Natural killer cell (primary cell): ENCODE measurements around the gene THRB. TPM values are rescaled to one million over a fixed set of nuclear protein-coding genes. Genes with fewer than 3 reads are reported as not detected.
A peak's percentile ranks its signal among the peaks of the same experiment; 100 is the strongest.

Experiments used
- ATAC-seq, 3 donors: fragments of 150-1000 bp in 2 of 3; fragments of 200-7000 bp in 1 of 3; cut with Tn5 transposase; 1 replicate in 1 of 3; 2 replicates in 2 of 3; pipeline ENCODE4 v1.10.0; 2021; ENCODE audit warnings: mild to moderate bottlenecking in 2 of 3, moderate library complexity in 2 of 3
- DNase-seq, 2 donors: peaks; one replicate each; pipeline versions ENCODE4 v3.0.0 to v3.0.0-alpha.2; 2013 to 2021; ENCODE audit warnings: mixed read lengths in 1 of 2
- H3K27ac ChIP-seq: one replicate; pipeline ENCODE4 v1.5.1; 2013; ENCODE audit warnings: mild to moderate bottlenecking, low read length
- H3K27me3 ChIP-seq: one replicate; pipeline ENCODE4 v1.6.1; 2013; ENCODE audit warnings: low read length; ENCODE audit not compliant: control insufficient read depth, insufficient read depth
- H3K36me3 ChIP-seq: one replicate; pipeline ENCODE4 v1.6.1; 2013; ENCODE audit warnings: low read length; ENCODE audit not compliant: control insufficient read depth, insufficient read depth
- H3K4me1 ChIP-seq: one replicate; pipeline ENCODE4 v1.6.1; 2013; ENCODE audit warnings: low read length; ENCODE audit not compliant: control insufficient read depth, insufficient read depth
- H3K4me3 ChIP-seq: one replicate; pipeline ENCODE4 v1.5.1; 2013; ENCODE audit warnings: low read length
- H3K9me3 ChIP-seq: one replicate; pipeline ENCODE4 v1.6.1; 2013; ENCODE audit warnings: low read length; ENCODE audit not compliant: control insufficient read depth, insufficient read depth
- H3K27ac Mint-ChIP-seq, 2 donors: one replicate each; pipeline ENCODE4 v1.8.0; 2022; ENCODE audit warnings: mild to moderate bottlenecking in 2 of 2, mixed read lengths in 2 of 2, moderate library complexity in 1 of 2
- H3K27me3 Mint-ChIP-seq, 2 donors: one replicate each; pipeline ENCODE4 v1.8.0; 2022; ENCODE audit warnings: low read depth in 2 of 2, mixed read lengths in 2 of 2
- H3K36me3 Mint-ChIP-seq: one replicate; pipeline ENCODE4 v1.8.0; 2022; ENCODE audit warnings: mixed read lengths
- H3K4me1 Mint-ChIP-seq, 2 donors: one replicate each; pipeline ENCODE4 v1.8.0; 2022; ENCODE audit warnings: mixed read lengths in 2 of 2
- H3K4me3 Mint-ChIP-seq: one replicate; pipeline ENCODE4 v1.8.0; 2022; ENCODE audit warnings: mild to moderate bottlenecking, moderate library complexity, mixed read lengths
- H3K9me3 Mint-ChIP-seq, 2 donors: one replicate each; pipeline ENCODE4 v1.8.0; 2022; ENCODE audit warnings: mixed read lengths in 2 of 2
- WGBS: methylation state at CpG from one replicate; pipeline ENCODE4 v1.1.7; 2013; ENCODE audit warnings: missing lambda C conversion rate; ENCODE audit not compliant: insufficient coverage; 5-methylcytosine and 5-hydroxymethylcytosine counted together
- intact Hi-C: fragments of 100-400 bp; cut with micrococcal nuclease; formaldehyde crosslinking; loops from one replicate; pipeline ENCODE4 v1.14.2; 2022
- total RNA-seq, 4 donors: library from RNA; stranded (reverse); fragments of 120-200 nt in 1 of 4; gene quantifications; one replicate each; pipeline versions ENCODE4 v1.2.3 to v1.2.4, GENCODE V29; 2013 to 2022
- TF ChIP-seq, protein P1 (sequence below): fragments of 200-600 bp; IDR thresholded peaks from one replicate; pipeline ENCODE4 v1.8.0; 2022; ENCODE audit warnings: antibody characterized with exemption

THRB gene
- total RNA-seq, 3 donors from 2014 or later (not counting 1 experiment from before 2014, with no cell fraction given): 0.05 TPM; not detected in 2

DNA sequence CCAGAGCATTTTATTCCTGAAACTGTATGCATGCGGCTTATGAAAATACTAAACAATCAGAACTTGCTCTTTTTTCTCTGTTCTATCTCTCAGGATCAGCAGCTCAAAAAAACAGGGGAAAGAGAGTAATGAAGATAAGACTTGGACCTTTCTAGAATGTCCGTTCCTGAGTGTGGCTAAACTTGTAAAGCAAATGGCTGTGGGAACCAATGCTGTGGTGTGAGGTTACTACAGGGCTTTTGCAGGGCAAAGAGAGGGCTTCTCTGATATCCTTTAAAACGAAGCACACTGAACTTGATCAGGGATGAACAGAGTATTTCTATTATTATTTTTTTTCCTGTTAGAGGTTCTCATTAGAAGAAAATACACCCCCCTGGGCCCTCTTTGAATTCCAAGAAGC lies 223.4 kb downstream of the THRB start:
- no peak overlapping the region for H3K4me3 ChIP-seq
- H3K9me3 ChIP-seq: no peaks in the 10 kb centered on the region
- intact Hi-C loops: no loop called here
- Mint-ChIP-seq H3K36me3 (no peaks in the 10 kb centered on the region), H3K9me3 (no peaks in the 10 kb centered on the region), H3K27me3 (peaks cover 3 to 5% of the 10 kb centered on the region in 2 donors), H3K4me3 (no peak overlapping the region), H3K27ac (no peak overlapping the region), H3K4me1 (no peaks in the 10 kb centered on the region)
- 83% methylated on average over 1 of the region's 3 CpGs for WGBS
- no peaks in the 10 kb centered on the region for H3K4me1 ChIP-seq
- no peak for DNase-seq
- no peaks in the 10 kb centered on the region for H3K27me3 ChIP-seq
- no peak for ATAC-seq
- H3K36me3 ChIP-seq: no peaks in the 10 kb centered on the region
- H3K27ac ChIP-seq: no peak overlapping the region
- TF ChIP-seq, protein P1, sequence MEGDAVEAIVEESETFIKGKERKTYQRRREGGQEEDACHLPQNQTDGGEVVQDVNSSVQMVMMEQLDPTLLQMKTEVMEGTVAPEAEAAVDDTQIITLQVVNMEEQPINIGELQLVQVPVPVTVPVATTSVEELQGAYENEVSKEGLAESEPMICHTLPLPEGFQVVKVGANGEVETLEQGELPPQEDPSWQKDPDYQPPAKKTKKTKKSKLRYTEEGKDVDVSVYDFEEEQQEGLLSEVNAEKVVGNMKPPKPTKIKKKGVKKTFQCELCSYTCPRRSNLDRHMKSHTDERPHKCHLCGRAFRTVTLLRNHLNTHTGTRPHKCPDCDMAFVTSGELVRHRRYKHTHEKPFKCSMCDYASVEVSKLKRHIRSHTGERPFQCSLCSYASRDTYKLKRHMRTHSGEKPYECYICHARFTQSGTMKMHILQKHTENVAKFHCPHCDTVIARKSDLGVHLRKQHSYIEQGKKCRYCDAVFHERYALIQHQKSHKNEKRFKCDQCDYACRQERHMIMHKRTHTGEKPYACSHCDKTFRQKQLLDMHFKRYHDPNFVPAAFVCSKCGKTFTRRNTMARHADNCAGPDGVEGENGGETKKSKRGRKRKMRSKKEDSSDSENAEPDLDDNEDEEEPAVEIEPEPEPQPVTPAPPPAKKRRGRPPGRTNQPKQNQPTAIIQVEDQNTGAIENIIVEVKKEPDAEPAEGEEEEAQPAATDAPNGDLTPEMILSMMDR: no peak

DNA sequence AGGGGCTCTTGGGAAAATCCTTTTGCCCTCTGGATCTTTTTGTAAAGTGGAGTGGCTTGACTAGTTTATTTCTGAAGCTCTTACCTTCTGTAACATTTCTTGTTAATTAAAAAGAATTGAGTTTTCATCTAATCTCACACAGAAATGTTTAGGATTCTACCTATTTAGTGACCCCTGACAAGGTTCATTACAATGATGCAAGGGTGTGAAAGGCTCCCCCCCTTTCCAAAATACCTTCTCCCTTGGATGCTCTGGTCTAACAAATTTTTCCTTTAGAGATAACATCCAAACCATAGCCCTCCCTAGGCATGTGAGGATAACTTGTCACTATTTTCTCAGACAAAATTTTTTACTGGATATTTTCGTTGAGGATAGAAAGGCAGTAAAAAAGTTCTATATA lies 223.9 kb downstream of the THRB start:
- H3K27me3 Mint-ChIP-seq: peaks cover 3 to 7% of the 10 kb centered on the region in 2 donors
- H3K36me3 ChIP-seq: no peaks in the 10 kb centered on the region
- no peak overlapping the region for H3K4me3 ChIP-seq
- H3K9me3 Mint-ChIP-seq: no peaks in the 10 kb centered on the region
- ATAC-seq: no peak
- H3K4me1 Mint-ChIP-seq: no peaks in the 10 kb centered on the region
- no peak overlapping the region for H3K27ac ChIP-seq
- H3K4me1 ChIP-seq: no peaks in the 10 kb centered on the region
- no peaks in the 10 kb centered on the region for H3K9me3 ChIP-seq
- intact Hi-C loops: no loop called here
- TF ChIP-seq, protein P1: no peak
- WGBS: no CpG with 5 or more reads among the region's 1 CpG
- no peaks in the 10 kb centered on the region for H3K36me3 Mint-ChIP-seq
- no peak for DNase-seq
- no peak overlapping the region for H3K27ac Mint-ChIP-seq
- H3K4me3 Mint-ChIP-seq: no peak overlapping the region
- H3K27me3 ChIP-seq: no peaks in the 10 kb centered on the region

DNA sequence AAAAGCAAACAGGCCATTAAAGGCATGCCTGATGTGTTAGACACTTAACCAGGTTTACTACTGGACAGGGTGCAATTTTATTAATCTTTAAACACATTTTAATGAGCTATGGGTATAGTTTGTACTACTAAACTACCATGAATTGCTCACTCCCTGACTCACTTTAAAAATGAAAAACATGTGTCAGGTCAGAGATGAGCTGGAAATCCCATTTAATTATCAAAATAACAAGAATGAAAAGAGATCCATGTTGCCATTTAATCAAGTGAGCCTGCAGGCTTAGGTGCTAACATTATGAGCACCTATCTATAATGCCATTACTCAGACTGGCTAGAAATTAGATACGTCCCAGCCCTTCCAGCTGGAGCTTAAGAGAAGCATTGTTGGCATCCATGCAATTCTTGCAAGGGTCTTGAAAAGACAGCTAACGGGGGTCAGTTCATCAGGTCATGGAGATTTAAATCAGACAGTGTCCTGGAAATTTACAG lies 224.4 kb downstream of the THRB start:
- ATAC-seq: no peak
- intact Hi-C loops: no loop called here
- no peak for DNase-seq
- no peak overlapping the region for H3K27ac Mint-ChIP-seq
- WGBS: 88% methylated on average over 2 of the region's 2 CpGs
- H3K27ac ChIP-seq: no peak overlapping the region
- no peaks in the 10 kb centered on the region for H3K27me3 ChIP-seq
- no peaks in the 10 kb centered on the region for H3K9me3 ChIP-seq
- peaks cover 3 to 7% of the 10 kb centered on the region in 2 donors for H3K27me3 Mint-ChIP-seq
- TF ChIP-seq, protein P1: no peak
- H3K4me3 Mint-ChIP-seq: no peak overlapping the region
- no peaks in the 10 kb centered on the region for H3K4me1 Mint-ChIP-seq
- no peaks in the 10 kb centered on the region for H3K4me1 ChIP-seq
- no peak overlapping the region for H3K4me3 ChIP-seq
- no peaks in the 10 kb centered on the region for H3K9me3 Mint-ChIP-seq
- no peaks in the 10 kb centered on the region for H3K36me3 Mint-ChIP-seq
- no peaks in the 10 kb centered on the region for H3K36me3 ChIP-seq

DNA sequence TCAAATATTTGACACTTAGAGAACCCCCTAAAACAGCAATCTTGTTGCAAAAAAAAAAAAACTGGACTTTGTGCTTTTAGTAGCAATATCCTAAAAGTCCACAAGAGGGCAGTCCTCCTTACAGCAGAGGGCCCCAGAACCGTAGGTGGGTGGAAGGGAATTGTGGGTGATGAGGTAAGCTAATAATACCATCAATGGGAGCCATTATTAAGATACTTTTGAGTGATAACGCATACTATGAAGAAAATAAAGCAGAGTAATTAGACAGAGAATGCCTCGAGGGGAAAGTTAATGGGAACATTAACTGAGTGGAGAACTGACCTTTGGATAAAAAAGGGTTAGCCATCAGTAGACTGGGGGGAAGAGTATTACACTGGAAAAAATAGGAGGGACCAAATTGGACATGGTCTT lies 229.9 kb downstream of the THRB start:
- TF ChIP-seq, protein P1: peak; percentile 63
- Histone ChIP-seq H3K27me3 (no peaks in the 10 kb centered on the region), H3K27ac (no peak overlapping the region), H3K36me3 (no peaks in the 10 kb centered on the region), H3K9me3 (no peaks in the 10 kb centered on the region), H3K4me3 (no peak overlapping the region), H3K4me1 (peaks cover 2% of the 10 kb centered on the region)
- no peaks in the 10 kb centered on the region for H3K36me3 Mint-ChIP-seq
- no peak overlapping the region for H3K27ac Mint-ChIP-seq
- DNase-seq (peak in 1 of 2 donors; percentile 24), ATAC-seq (peak in 1 of 3 donors; percentile 53)
- no peaks in the 10 kb centered on the region for H3K9me3 Mint-ChIP-seq
- no peaks in the 10 kb centered on the region for H3K4me1 Mint-ChIP-seq
- no peak overlapping the region for H3K4me3 Mint-ChIP-seq
- H3K27me3 Mint-ChIP-seq: peaks cover 3 to 12% of the 10 kb centered on the region in 2 donors
- intact Hi-C loops: loop anchor here (5.0 kb wide), 1 partner anchor 1328 kb away; no protein-coding TSS in a partner anchor
- 73% methylated on average over 3 of the region's 3 CpGs for WGBS
